Endothelial cell (in vitro differentiated cells): ENCODE data around the gene ZCCHC24. TPM values are rescaled to one million over a fixed set of nuclear protein-coding genes. Genes with fewer than 3 reads are reported as not detected.
"Not testable (repeated sequence)": the region's sequence is repeated elsewhere in the genome, so short reads cannot be mapped to it uniquely, and the experiment has no call there.

Experiments
- DNase-seq: peaks from one replicate; pipeline ENCODE4 v3.0.0; 2021; ENCODE audit warnings: low spot score
- H3K27ac Mint-ChIP-seq: one replicate; pipeline ENCODE4 v1.8.0; 2021; ENCODE audit warnings: mixed read lengths, inconsistent platforms; ENCODE audit not compliant: unreplicated experiment
- H3K27me3 Mint-ChIP-seq: one replicate; pipeline ENCODE4 v1.8.0; 2021; ENCODE audit warnings: mild to moderate bottlenecking, moderate library complexity, mixed read lengths, inconsistent platforms; ENCODE audit not compliant: unreplicated experiment
- H3K36me3 Mint-ChIP-seq: one replicate; pipeline ENCODE4 v1.8.0; 2021; ENCODE audit warnings: mild to moderate bottlenecking, low read depth, mixed read lengths, inconsistent platforms; ENCODE audit not compliant: unreplicated experiment
- H3K4me1 Mint-ChIP-seq: one replicate; pipeline ENCODE4 v1.8.0; 2021; ENCODE audit warnings: mild to moderate bottlenecking, mixed read lengths, inconsistent platforms; ENCODE audit not compliant: unreplicated experiment
- H3K4me3 Mint-ChIP-seq: one replicate; pipeline ENCODE4 v1.8.0; 2021; ENCODE audit warnings: mild to moderate bottlenecking, mixed read lengths, inconsistent platforms; ENCODE audit not compliant: unreplicated experiment
- H3K9me3 Mint-ChIP-seq: one replicate; pipeline ENCODE4 v1.8.0; 2021; ENCODE audit warnings: mixed read lengths, inconsistent platforms; ENCODE audit not compliant: unreplicated experiment
- total RNA-seq: library from RNA; stranded (reverse); fragmentation: NEBNext Ultra II Directional; extraction: Animal tissue kit (Norgen Biotek cat#: 25700); gene quantifications from one replicate; pipeline ENCODE4 v1.2.1, GENCODE V29; 2021; ENCODE audit not compliant: unreplicated experiment
- TF ChIP-seq, protein P1 (sequence below): fragments of 200-600 bp; sonication (generic); IDR thresholded peaks from one replicate; pipeline ENCODE4 v1.5.0; 2021; ENCODE audit warnings: antibody characterized with exemption; ENCODE audit not compliant: unreplicated experiment

The ZCCHC24 gene
- total RNA-seq, 1 donor from 2014 or later = 60.0 TPM

GRCh38 chr10:79335470-79336235 is 109.8 kb downstream of the ZCCHC24 start:
- H3K9me3 Mint-ChIP-seq = no peaks in the 10 kb centered on the region
- peaks cover 4% of the 10 kb centered on the region for H3K27me3 Mint-ChIP-seq
- TF ChIP-seq, protein P1, sequence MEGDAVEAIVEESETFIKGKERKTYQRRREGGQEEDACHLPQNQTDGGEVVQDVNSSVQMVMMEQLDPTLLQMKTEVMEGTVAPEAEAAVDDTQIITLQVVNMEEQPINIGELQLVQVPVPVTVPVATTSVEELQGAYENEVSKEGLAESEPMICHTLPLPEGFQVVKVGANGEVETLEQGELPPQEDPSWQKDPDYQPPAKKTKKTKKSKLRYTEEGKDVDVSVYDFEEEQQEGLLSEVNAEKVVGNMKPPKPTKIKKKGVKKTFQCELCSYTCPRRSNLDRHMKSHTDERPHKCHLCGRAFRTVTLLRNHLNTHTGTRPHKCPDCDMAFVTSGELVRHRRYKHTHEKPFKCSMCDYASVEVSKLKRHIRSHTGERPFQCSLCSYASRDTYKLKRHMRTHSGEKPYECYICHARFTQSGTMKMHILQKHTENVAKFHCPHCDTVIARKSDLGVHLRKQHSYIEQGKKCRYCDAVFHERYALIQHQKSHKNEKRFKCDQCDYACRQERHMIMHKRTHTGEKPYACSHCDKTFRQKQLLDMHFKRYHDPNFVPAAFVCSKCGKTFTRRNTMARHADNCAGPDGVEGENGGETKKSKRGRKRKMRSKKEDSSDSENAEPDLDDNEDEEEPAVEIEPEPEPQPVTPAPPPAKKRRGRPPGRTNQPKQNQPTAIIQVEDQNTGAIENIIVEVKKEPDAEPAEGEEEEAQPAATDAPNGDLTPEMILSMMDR = no peak
- no peak for DNase-seq
- H3K4me1 Mint-ChIP-seq = peaks cover 5% of the 10 kb centered on the region
- no peak overlapping the region for H3K4me3 Mint-ChIP-seq
- no peak overlapping the region for H3K27ac Mint-ChIP-seq
- H3K36me3 Mint-ChIP-seq = peaks cover 7% of the 10 kb centered on the region

DNA sequence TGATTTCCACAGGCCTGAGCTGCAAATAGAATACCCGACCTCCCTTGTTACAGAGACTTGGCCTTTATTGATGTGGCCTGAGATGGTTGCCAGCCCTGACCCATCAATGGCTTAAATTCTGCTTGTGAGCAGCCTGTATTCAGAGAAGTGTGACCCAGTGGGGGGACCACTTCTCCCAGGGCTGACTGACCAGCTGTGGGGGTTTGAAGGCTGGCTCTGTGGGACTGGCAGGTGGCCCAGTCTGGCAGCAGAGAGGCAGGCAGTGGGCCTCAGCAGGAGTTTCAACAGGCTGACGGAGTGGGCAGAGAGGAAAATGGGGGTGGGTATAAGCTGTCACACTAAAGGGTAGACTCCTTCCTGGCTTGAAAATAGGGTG is 110.3 kb downstream of the ZCCHC24 start:
- TF ChIP-seq, protein P1 = no peak
- no peak for DNase-seq

GRCh38 chr10:79334573-79334972 is 110.9 kb downstream of the ZCCHC24 start:
- no peaks in the 10 kb centered on the region for H3K9me3 Mint-ChIP-seq
- peaks cover 6% of the 10 kb centered on the region for H3K27me3 Mint-ChIP-seq
- TF ChIP-seq, protein P1 = no peak
- peaks cover 7% of the 10 kb centered on the region for H3K36me3 Mint-ChIP-seq
- no peak for DNase-seq
- no peak overlapping the region for H3K4me3 Mint-ChIP-seq
- peaks cover 9% of the 10 kb centered on the region for H3K4me1 Mint-ChIP-seq
- no peak overlapping the region for H3K27ac Mint-ChIP-seq

More for the DNA sequence above, 110.3 kb downstream of the ZCCHC24 start:
- H3K4me3 Mint-ChIP-seq = no peak overlapping the region
- no peak overlapping the region for H3K27ac Mint-ChIP-seq
- H3K9me3 Mint-ChIP-seq = no peaks in the 10 kb centered on the region
- peaks cover 7% of the 10 kb centered on the region for H3K36me3 Mint-ChIP-seq
- peaks cover 4% of the 10 kb centered on the region for H3K27me3 Mint-ChIP-seq
- H3K4me1 Mint-ChIP-seq = peaks cover 5% of the 10 kb centered on the region

DNA sequence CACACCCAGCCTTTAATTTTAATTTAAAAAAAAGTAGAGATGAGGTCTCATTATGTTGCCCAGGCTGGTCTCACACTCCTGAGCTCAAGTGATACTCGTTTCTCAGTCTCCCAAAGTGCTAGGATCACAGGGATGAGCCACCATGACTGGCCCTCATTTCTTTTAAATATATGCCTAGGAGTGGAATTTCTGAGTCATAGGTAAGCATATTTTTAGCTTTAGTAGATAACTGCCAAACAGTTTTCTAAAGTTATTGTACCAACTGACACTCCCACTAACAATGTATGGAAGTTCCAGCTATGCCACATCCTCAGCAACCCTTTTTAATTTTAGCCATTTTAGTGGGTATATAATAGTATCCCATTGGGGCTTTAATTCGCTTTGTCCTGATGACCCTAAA is 111.9 kb downstream of the ZCCHC24 start:
- Mint-ChIP-seq H3K27ac (no peak overlapping the region), H3K27me3 (peaks cover 4% of the 10 kb centered on the region)

DNA sequence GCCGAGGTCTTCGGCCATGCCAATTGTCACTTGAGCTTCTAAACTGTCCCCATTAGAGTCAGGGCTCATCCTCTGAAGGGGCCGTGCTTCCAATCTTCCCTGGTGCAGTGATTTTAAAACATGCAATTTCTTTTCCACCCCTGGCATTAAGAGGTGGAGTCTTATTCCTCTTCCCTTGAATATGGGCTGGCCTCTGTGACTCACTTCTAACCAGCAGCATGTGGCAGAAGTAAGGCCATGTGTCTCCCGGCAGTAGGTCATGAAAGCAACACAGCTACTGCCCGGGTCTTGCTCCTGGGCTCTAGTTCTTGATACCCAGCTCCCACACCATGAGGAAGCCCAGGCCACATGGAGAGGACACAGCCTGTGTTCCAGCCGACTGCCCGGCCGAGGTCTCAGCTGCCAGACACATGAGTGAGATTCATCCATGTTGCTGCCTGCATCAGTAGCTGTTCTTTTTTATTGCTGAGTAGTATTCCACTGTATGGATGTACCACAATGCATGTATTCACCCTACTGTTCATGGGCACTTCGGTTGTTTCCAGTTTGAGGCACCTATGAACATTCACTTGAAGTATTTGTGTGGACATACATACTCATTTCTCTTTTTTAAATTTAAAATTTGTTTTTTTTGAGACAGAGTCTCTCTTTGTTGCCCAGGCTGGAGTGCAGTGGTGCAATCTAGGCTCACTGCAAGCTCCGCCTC is 112.7 kb downstream of the ZCCHC24 start:
- not testable (repeated sequence) for H3K9me3 Mint-ChIP-seq, H3K4me3 Mint-ChIP-seq, H3K27ac Mint-ChIP-seq, H3K36me3 Mint-ChIP-seq, DNase-seq, H3K27me3 Mint-ChIP-seq
- peaks cover 14% of the 10 kb centered on the region for H3K4me1 Mint-ChIP-seq

More for the DNA sequence above, 111.9 kb downstream of the ZCCHC24 start:
- Mint-ChIP-seq H3K4me3 (no peak overlapping the region), H3K9me3 (no peaks in the 10 kb centered on the region), H3K4me1 (peaks cover 14% of the 10 kb centered on the region), H3K36me3 (peaks cover 7% of the 10 kb centered on the region)
- no peak for DNase-seq
- TF ChIP-seq, protein P1 = no peak

Other genes with a start within 250 kb of the ZCCHC24 start
- 21.9 TPM for gene PPIF, start 98.2 kb downstream of the ZCCHC24 start, total RNA-seq
- gene EIF5AL1, start 66.9 kb upstream of the ZCCHC24 start, total RNA-seq = 0.59 TPM
- gene SFTPA2, start 114.8 kb upstream of the ZCCHC24 start, total RNA-seq = not detected
- gene SFTPA1, start 165.3 kb upstream of the ZCCHC24 start, total RNA-seq = not detected